Mucosa of rectum (tissue), 2 donors: ENCODE measurements around the gene BNIP5.

Source experiments
- H3K27ac ChIP-seq, 2 donors: one replicate each; pipeline ENCODE4 v1.7.0; 2013; ENCODE audit warnings: inconsistent platforms in 2 of 2, low read depth in 2 of 2, low read length in 2 of 2
- H3K27me3 ChIP-seq, 2 donors: one replicate each; pipeline ENCODE4 v1.7.0; 2013; ENCODE audit warnings: low read length in 2 of 2; ENCODE audit not compliant: control insufficient read depth in 2 of 2, insufficient read depth in 2 of 2
- H3K36me3 ChIP-seq, 2 donors: one replicate each; pipeline ENCODE4 v1.7.0; 2013; ENCODE audit warnings: low read length in 2 of 2; ENCODE audit not compliant: control insufficient read depth in 2 of 2, insufficient read depth in 2 of 2
- H3K4me1 ChIP-seq, 2 donors: one replicate each; pipeline ENCODE4 v1.7.0; 2013; ENCODE audit warnings: low read length in 2 of 2, mild to moderate bottlenecking in 1 of 2; ENCODE audit not compliant: control insufficient read depth in 2 of 2, insufficient read depth in 2 of 2
- H3K4me3 ChIP-seq, 2 donors: one replicate each; pipeline ENCODE4 v1.7.0; 2013; ENCODE audit warnings: low read length in 2 of 2
- H3K9ac ChIP-seq, 2 donors: one replicate each; pipeline ENCODE4 v1.7.0; 2013; ENCODE audit warnings: low read length in 2 of 2, low read depth in 1 of 2, mild to moderate bottlenecking in 1 of 2
- H3K9me3 ChIP-seq, 2 donors: one replicate each; pipeline ENCODE4 v1.7.0; 2013; ENCODE audit warnings: low read length in 2 of 2; ENCODE audit not compliant: control insufficient read depth in 2 of 2
- donor health status: healthy.
- donor health status: Normal muscosa, but diverticular disease.

BNIP5 gene

GRCh38 chr6:36336779-36337241, at the start of gene BNIP5:
BNIP5 (minus strand) TSS chr6:36336888; CDS start chr6:36330690, 6,198 bp downstream.
- H3K27me3 ChIP-seq = no peaks in the 10 kb centered on the region
- peak within 1 kb of the TSS; percentile 91 to 93 for H3K27ac ChIP-seq
- H3K4me1 ChIP-seq = peaks cover 54 to 65% of the 10 kb centered on the region in 2 donors
- no peaks in the 10 kb centered on the region for H3K36me3 ChIP-seq
- peak within 1 kb of the TSS; percentile 64 to 77 for H3K4me3 ChIP-seq
- H3K9me3 ChIP-seq = no peaks in the 10 kb centered on the region
- peak within 1 kb of the TSS; percentile 54 to 66 for H3K9ac ChIP-seq

GRCh38 chr6:36384095-36384494, 47.4 kb upstream of the BNIP5 start:
- Histone ChIP-seq H3K36me3 (no peaks in the 10 kb centered on the region), H3K27me3 (no peaks in the 10 kb centered on the region), H3K9me3 (no peaks in the 10 kb centered on the region), H3K9ac (no peak overlapping the region), H3K4me1 (peaks cover 4 to 12% of the 10 kb centered on the region in 2 donors), H3K27ac (no peak overlapping the region), H3K4me3 (no peak overlapping the region)

GRCh38 chr6:36383606-36384005, 46.9 kb upstream of the BNIP5 start:
- H3K27ac ChIP-seq = no peak overlapping the region
- H3K4me1 ChIP-seq = peaks cover 4 to 12% of the 10 kb centered on the region in 2 donors
- H3K9ac ChIP-seq = no peak overlapping the region
- H3K27me3 ChIP-seq = no peaks in the 10 kb centered on the region
- H3K36me3 ChIP-seq = no peaks in the 10 kb centered on the region
- H3K4me3 ChIP-seq = no peak overlapping the region
- H3K9me3 ChIP-seq = no peaks in the 10 kb centered on the region

GRCh38 chr6:36382976-36383375, 46.3 kb upstream of the BNIP5 start:
- H3K4me1 ChIP-seq = peaks cover 2 to 8% of the 10 kb centered on the region in 2 donors
- H3K27me3 ChIP-seq = no peaks in the 10 kb centered on the region
- no peaks in the 10 kb centered on the region for H3K9me3 ChIP-seq
- no peak overlapping the region for H3K27ac ChIP-seq
- no peak overlapping the region for H3K4me3 ChIP-seq
- no peak overlapping the region for H3K9ac ChIP-seq
- H3K36me3 ChIP-seq = no peaks in the 10 kb centered on the region

DNA sequence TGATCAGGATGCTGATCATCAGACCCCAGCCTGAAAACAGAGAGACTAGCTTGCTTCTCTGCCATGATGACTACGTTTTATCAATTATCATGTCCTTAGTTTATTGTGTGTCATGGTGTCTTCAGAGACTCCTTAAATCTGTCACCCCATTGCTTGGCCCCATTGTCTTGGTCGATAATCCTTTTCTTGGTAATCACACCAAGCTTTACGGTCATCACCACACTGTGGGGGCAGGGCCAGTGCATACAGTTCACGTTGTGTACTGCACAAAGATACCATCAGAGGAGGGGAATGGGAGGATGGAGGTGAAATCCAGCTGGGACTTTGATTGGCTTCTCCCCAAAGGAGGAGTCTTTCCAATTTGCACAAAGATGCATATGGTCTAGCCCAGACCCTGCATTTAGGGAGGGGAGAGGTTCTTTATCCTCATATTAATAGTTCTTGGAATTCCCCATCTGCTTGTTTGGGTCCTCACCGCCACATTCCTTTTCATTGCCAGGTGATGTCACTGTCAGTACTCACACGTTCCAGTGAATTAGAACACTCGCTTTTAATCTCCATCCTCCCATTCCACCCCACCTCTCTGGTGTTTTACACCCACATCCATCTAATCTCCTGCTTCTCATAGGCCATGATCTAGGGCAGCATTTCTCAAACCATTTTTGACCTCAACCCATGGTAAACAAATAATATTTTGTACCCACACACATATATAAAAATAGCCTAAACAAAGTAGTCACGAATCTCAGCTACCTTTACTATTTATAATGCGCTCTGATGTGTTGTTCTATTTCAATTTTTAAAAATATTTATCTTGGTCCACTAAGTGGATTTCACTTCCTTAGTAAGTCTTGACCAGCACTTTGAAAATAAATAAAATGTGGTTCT, 45.1 kb upstream of the BNIP5 start:
- Histone ChIP-seq H3K36me3 (no peaks in the 10 kb centered on the region), H3K4me3 (no peak overlapping the region), H3K9me3 (no peaks in the 10 kb centered on the region), H3K27me3 (no peaks in the 10 kb centered on the region), H3K9ac (no peak overlapping the region), H3K4me1 (no peaks in the 10 kb centered on the region), H3K27ac (no peak overlapping the region)

DNA sequence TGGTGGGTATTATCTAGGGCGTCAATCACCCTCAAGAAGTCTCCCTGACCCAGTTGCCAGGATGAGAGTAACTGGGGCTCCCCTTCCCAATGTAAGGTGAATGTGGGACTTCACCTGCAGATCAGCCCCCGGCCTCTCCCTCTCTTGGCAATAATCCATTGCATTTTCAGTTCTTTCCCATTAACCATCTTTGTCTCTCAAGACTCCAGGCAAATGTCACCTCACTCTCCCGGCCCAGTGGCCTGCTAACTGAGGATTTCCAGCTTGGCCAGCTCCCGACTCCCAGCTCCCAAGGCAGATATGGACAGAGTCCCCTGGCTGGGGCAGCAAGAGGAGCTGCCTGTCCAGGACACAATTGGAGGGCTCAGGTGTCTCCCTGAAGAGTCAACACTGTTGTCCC, 43.5 kb upstream of the BNIP5 start:
- Histone ChIP-seq H3K36me3 (no peaks in the 10 kb centered on the region), H3K9me3 (no peaks in the 10 kb centered on the region), H3K4me3 (no peak overlapping the region), H3K27ac (no peak overlapping the region), H3K4me1 (no peaks in the 10 kb centered on the region), H3K27me3 (no peaks in the 10 kb centered on the region), H3K9ac (no peak overlapping the region)

DNA sequence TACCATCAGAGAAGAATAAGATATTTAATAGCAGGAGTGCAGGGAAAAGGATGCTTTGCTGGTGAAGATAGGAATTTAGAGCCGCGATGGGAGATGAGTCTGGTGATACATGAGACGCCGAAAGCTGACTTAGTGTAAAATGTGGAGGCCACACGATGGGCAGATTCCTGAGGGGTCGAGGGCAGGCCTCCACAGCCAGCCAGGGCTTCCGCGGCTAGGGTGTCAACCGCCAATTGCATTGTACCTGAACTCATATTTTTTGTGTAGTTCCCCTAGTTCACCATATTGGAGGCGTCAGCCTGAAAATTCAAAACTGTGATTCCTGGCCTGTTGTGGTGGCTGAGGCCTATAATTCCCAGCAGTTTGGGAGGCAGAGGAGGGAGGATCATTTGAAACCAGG, 42.2 kb upstream of the BNIP5 start:
- no peak overlapping the region for H3K27ac ChIP-seq
- no peaks in the 10 kb centered on the region for H3K27me3 ChIP-seq
- no peaks in the 10 kb centered on the region for H3K36me3 ChIP-seq
- H3K4me3 ChIP-seq = no peak overlapping the region
- no peaks in the 10 kb centered on the region for H3K4me1 ChIP-seq
- H3K9ac ChIP-seq = no peak overlapping the region
- no peaks in the 10 kb centered on the region for H3K9me3 ChIP-seq

DNA sequence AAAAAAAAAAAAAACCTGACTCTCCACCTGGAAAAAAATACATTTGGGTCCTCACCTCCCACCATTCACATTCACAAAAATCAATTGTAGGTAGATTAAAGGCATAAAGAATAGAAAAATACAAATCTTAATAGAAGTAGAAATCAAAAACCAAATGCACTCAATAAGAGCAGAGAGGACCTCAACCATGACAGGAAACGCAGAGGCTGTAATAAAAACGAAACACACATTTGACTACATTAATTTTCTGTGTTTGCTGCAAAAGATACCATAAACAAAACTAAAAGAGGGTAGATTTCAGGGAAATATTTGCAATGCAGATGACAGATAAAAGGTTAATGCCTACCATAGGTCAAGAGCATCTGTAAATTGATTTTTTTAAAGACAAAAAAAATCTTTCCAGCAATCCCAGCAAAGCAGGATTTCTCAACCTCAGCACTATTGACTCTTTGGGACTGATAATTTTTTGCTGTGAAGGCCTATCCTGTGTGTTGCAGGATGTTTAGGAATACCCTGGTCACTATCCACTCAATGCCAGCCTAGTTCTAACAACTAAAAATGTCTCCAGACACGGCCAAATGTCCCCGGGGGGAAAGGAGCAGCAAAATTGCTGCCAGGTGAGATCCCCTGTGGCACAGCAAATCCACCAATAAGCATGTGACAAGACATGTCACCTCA, 41.7 kb upstream of the BNIP5 start:
- no peaks in the 10 kb centered on the region for H3K4me1 ChIP-seq
- H3K9me3 ChIP-seq = no peaks in the 10 kb centered on the region
- no peak overlapping the region for H3K9ac ChIP-seq
- no peak overlapping the region for H3K27ac ChIP-seq
- no peak overlapping the region for H3K4me3 ChIP-seq
- no peaks in the 10 kb centered on the region for H3K36me3 ChIP-seq
- H3K27me3 ChIP-seq = no peaks in the 10 kb centered on the region

DNA sequence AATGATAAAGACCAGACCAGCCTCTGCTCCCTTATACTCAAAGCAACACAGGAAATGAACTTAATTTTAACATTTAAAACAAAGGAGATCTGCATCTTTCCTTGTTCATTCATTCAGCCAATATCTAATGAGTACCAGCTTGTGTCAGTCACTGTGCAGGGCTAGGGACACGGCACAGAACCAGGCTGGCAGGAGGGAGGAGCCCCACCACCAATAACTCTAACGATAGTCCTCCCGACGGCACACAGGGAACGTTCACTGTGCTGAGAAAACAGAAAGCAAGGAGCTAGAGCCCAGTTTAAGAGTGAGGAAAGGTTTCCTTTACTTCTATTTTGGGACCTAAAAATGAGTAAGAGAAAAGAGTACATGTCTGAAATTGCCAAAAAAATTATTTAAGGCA, 40.9 kb upstream of the BNIP5 start:
- Histone ChIP-seq H3K36me3 (no peaks in the 10 kb centered on the region), H3K4me1 (no peaks in the 10 kb centered on the region), H3K9me3 (no peaks in the 10 kb centered on the region), H3K27ac (no peak overlapping the region), H3K4me3 (no peak overlapping the region), H3K27me3 (no peaks in the 10 kb centered on the region), H3K9ac (no peak overlapping the region)

- Histone ChIP-seq H3K9me3 (no peaks in the 10 kb centered on the region), H3K27ac (no peak overlapping the region), H3K4me3 (no peak overlapping the region), H3K36me3 (no peaks in the 10 kb centered on the region), H3K27me3 (no peaks in the 10 kb centered on the region), H3K9ac (no peak overlapping the region), H3K4me1 (no peaks in the 10 kb centered on the region)
Measured at GRCh38 chr6:36376742-36377141, 40.1 kb upstream of the BNIP5 start.
